ENCODE measurements around the gene LHPP.
"Not testable (repeated sequence)": the region's sequence is repeated elsewhere in the genome, so short reads cannot be mapped to it uniquely, and the experiment has no call there.

Gene LHPP
- total RNA-seq: 8.2 to 9.1 reads per million in 2 donors

- peak; percentile 76 for DNase-seq
Measured at GRCh38 chr10:124461642-124462347, at the start of gene LHPP. Gene LHPP (plus strand): TSS chr10:124461823. CDS start chr10:124461863, 40 bp downstream.

DNA sequence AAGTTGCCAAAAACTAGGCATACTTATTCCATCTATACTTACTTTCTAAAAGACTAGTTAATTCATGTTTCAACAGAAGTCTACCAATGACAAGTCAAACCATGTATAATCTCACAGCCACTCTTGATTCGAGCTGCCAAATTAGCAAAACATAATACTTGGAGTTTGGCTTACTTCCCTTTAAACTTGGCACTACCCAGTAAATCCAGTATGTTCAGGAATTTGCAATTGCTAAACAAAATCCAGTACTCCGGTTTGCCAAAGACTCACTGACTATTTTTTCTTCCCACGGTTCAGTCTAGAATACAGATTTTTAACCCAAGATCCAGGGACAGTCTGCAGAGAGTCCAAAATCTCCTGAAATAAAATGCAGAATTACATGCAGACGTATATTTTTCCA is 47.5 kb upstream of the LHPP start:
- DNase-seq: no peak

- DNase-seq: no peak
Measured at GRCh38 chr10:124415210-124415609, 46.4 kb upstream of the LHPP start.

DNA sequence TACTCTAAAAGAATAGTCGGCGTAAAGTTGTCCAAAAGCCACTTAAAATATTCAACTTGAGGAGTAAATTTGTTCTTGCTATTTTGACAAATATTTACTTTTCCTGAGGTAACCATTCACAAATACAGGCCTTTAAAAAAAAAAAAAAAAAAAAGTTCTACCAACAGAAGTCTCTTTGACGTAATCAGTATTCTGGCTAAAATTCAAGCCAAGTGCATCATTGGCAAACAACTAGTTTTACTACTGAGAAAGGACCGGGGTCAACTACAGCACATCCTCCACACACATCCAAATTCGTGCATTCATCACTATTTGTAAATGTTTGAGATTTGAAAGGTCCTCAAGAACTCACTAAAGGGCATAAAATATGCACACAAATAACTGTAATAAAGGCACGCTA is 44.9 kb upstream of the LHPP start:
- DNase-seq: no peak

- peak; percentile 51 for DNase-seq
Measured at GRCh38 chr10:124417895-124418725, 43.5 kb upstream of the LHPP start.

DNA sequence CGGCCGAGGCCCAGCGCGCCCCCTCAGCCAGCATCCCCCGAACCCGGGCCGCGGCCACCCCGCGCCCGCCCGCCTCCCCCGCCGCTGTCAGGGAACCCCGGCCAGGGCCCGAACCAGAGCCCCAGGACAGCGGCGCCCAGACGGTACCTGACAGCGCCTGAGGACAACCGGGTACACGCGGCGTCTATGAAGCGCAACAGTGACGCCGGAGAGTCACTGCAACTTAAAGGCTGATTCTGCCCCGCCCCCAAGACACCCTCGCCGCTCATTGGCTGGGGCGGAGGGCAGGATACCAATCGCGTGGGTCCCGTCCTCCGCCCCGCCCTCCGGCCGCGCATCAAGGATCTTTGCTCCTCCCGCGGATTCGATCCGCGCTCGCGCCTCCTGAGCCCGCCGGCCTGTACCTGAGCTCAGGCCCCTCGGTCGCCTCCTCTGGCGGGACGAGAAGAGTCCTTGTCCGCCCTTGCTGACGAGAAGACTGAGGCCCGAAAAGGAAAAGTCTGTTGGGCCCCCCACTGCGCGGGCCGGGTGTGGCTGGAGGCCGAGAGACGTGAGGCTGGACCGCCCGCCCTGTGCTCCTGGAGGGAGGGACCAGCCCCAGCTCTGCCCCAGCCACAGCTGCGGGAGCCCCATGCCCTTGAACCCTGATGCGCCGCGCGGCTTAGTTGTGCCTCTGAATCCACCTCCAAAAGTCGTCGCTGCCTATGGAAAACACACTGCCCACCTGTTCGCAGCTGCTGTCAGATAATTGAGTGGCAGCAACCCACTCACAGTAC is 42.7 kb upstream of the LHPP start, which contains the start of gene OAT:
TSS of gene OAT (minus strand) at position 198 of the 776 bp plus-strand sequence. CDS start 6,752 bp downstream, outside the sequence.
- DNase-seq: peak; percentile 90

- no peak for DNase-seq
Measured at GRCh38 chr10:124419635-124420034, 42.0 kb upstream of the LHPP start.

DNA sequence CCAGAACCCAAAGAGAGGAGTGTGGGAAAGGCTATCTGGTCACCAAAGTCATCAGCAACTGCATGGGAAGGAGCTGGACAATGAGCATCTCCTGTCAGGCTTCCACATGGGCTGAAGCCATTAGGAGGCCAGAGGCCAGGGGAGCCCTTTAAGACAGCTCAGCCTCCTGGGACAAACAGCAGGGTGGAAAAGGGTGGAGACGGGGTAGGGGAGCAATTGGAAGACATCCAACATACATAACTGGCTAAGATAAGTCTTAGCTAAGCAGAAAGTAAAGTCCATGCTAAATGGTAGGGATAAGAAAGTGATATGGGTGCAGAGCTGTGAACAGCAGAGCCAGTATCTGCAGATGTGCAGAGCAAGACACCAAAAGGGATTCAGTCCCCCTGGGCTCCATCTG is 41.4 kb upstream of the LHPP start:
- DNase-seq: no peak

DNA sequence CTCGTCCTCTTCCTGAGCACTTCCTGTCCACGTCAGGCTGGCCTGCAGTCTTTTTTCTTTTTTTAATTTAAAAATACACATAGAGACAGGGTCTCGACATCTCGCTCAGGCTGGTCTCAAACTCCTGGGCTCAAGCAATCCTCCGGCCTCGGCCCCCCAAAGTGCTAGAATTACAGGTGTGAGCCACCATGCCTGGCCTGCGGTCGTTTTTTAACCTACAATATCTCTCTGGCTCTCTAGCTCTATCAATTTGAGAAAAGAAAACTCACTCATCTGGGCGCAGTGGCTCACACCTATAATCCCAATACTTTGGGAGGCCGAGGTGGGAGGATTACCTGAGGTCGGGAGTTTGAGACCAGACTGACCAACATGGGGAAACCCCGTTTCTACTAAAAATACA is 38.9 kb upstream of the LHPP start:
- no peak for DNase-seq

- no peak for DNase-seq
Measured at GRCh38 chr10:124423813-124424212, 37.8 kb upstream of the LHPP start.

DNA sequence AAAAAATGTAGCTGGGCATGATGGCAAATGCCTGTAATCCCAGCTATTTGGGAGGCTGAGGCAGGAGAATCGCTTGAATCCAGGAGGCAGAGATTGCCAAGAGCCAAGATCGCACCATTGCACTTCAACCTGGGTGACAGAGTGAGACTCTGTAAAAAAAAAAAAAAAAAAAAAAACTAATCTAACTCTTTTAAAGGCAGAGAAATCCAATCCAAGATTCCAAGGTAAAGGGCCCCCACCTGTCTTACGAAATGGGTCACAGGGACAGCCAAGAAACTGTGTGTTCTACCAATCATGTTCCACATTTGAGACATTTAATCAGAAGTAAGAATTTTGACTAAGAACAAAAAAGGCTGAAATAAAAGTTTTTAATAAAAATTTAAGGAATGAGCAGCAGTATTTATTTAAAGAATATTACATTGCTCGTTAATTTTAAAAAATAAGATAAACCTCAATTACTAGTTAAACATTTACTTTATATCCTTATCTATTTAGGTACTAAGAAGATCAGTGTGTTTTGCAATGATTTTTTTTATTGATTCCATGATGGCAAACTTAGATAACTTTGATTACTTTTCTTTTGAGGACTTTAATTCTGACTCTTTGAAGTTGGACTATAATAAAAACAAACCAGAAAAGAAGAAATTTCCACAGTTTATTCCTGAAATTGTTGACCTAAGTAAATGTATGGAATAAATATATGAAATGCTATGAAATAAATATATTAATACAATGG is 36.2 kb upstream of the LHPP start:
- no peak for DNase-seq

DNA sequence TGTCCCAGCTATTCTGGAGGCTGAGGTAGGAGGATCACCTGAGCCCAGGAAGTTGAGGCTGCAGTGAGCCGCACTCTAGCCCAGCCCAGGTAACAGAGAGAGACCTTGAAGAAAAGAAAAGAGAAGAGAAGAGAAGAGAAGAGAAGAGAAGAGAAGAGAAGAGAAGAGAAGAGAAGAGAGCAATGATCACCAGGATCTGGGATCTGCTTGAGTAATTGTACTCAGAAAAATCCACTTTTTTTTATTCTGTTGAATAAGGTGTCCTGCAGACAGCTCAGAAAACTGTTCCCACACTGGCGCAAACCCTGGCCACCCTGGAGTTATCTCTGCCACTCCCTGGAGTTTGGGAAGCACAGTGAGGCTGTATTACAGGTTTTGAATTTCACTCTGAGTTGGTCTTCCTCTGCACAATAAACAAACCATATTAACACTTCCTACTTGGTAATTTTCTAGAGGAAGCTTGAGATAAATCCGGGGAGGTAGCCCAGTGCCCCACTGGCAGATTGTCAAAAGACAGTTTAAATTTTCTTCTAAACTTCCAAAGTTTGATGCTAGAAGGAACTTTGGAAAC is 33.3 kb upstream of the LHPP start:
- DNase-seq: no peak

GRCh38 chr10:124429576-124429975 is 32.0 kb upstream of the LHPP start:
- no peak for DNase-seq

- no peak for DNase-seq
Measured at GRCh38 chr10:124430077-124430476, 31.5 kb upstream of the LHPP start.

- no peak for DNase-seq
Measured at GRCh38 chr10:124433461-124433860, 28.2 kb upstream of the LHPP start.

GRCh38 chr10:124435683-124436082 is 25.9 kb upstream of the LHPP start:
- DNase-seq: not testable (repeated sequence)

DNA sequence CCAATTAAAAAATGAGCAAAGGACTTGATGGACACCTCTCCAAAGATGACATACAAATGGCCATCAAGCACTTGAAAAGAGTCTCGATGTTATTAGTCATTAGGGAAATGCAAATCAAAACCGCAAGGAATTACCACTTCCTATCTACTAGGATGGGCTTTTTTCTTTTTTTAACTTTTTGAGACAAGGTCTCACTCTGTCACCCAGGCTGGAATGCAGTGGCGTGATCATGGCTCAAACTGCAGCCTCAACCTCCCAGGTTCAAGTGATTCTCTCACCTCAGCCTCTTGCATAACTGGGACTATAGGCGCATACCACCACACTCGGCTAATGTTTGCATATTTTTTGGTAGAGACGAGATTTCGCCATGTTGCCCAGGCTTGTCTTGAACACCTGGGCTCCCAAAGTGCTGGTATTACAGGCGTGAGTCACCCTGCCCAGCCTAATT is 25.4 kb upstream of the LHPP start:
- no peak for DNase-seq

DNA sequence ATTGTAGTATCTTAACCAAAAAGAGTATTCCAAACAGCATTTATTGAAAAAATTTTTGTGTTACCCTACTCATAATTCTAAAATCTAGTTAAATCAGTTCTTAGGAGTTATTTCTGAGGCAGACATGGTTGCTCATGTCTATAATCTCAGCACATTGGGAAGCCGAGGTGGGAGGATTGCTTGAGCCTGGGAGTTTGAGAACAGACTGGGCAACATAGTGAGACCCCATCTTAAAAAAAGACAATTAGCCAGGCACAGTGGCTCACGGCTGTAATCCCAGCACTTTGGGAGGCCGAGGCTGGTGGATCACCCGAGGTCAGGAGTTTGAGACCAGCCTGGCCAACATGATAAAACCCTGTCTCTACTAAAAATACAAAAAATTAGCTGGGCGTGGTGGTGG is 19.9 kb upstream of the LHPP start:
- DNase-seq: not testable (repeated sequence)

DNA sequence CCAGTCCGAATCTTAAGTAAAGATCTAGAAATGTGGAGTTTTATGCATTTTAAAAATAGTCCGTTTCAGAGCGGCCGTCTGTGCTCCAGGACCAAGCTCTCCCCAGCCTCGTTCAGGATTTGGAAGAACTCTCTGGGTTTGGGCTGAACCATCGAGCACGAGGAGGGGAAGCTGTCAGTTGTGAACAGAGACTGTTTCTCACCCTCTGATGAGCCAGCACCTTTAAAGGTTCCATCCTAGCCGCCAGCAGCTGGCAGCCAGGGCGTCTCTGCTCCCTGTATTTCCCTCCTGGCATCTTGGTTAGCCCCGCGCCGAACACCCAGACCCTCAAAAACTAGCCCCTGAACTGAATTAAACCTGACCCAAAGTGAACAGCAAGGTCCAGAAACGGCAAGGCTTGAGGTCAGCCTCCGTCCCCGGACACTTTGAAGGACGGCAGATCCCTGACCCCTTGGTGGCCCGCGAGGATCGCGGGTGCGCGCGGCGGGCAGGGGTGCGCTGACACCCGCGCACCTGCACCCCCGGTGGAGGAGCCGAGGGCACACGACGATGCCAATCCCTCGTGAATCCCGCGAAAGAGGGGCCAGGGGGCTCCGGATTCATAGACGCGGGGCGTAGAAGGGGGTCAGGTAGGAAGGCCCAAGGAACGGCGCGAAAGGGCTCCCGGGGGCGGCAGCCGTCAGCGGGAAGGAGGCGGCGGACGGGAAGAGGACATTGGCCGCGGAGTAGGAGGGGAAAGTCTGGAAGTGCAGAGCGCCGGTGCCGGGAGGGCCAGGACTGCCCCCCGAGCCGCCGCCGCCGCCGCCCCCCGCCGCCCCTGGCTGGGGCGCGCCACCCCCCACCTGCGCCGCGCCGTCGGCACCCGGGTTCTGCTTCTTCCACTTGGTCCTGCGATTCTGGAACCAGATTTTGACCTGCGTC is 14.5 kb upstream of the LHPP start:
- no peak for DNase-seq

DNA sequence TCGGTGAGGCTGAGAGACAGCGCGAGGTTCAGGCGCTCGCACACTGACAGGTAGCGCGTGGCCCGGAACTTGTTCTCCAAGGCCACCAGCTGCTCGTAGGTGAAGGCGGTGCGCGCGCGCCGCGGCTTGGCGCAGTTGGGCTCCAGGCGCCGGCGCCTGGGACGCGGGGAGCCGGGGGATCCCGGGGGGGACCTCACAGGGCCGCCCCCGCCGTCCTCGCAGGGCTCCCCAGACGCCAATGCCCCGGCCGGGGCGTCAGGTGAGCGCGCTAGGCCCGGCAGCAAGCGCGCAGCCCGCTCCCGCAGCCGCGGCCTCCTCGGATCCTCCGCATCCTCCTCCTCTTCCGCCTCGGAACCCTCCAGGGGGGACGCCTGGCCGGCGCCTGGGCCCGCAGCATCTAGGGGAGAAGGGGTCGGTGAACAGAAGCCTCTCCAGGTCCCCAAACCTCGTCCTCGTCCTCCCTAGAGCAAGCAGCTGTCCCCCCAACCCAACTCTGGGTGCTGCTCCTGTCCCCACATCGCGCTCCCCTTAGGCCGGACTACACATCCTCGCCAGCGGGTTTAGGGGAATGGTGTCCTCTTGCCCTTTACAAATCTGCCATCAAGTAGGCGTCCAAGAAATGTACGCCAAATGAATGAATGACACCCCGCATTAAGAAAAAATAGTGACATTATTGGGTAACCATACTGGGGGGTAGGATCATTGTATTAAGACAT is 13.7 kb upstream of the LHPP start:
- DNase-seq: no peak

Data from activated gamma-delta T cell (primary cell).